CD1c-positive myeloid dendritic cell (primary cell): ENCODE results near the gene ATP2B2.

Experiments used
- DNase-seq: peaks from one replicate; pipeline ENCODE4 v3.0.0-alpha.2; 2016; ENCODE audit errors: extremely low spot score

The ATP2B2 gene

DNA sequence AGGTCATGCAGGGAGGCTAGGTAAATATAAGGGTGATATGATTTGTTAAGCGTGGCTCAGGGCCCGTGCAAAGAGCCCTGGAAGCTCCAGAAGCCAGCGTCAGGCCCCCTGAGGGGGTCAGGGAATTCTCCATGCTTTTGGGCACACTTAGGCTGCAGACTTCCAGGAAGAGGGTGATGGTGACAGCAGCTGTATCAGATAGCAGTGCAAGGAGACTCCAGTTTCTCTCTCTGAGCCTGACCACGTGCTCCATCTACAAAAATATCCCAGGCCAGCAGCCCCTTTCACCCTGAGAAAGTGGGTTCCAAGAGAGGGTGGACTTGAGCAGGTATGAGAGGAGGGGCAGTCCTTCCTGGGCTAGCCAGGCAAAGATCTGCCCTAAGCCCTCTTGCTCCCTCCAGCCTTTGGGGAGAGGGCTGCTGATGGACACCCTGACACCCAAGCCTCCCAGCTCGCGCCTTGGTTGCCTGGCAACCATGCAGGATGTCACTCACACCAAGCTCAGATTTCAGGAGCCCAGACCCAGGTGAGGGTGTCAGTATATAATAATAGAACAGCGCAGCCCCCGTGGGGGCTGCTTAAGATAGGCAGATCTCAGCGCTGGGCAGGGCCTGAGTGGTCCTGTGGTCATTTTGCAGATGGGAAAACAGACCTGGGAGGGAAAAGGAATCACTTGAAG lies 35.8 kb downstream of the ATP2B2 start:
- DNase-seq, result no peak

DNA sequence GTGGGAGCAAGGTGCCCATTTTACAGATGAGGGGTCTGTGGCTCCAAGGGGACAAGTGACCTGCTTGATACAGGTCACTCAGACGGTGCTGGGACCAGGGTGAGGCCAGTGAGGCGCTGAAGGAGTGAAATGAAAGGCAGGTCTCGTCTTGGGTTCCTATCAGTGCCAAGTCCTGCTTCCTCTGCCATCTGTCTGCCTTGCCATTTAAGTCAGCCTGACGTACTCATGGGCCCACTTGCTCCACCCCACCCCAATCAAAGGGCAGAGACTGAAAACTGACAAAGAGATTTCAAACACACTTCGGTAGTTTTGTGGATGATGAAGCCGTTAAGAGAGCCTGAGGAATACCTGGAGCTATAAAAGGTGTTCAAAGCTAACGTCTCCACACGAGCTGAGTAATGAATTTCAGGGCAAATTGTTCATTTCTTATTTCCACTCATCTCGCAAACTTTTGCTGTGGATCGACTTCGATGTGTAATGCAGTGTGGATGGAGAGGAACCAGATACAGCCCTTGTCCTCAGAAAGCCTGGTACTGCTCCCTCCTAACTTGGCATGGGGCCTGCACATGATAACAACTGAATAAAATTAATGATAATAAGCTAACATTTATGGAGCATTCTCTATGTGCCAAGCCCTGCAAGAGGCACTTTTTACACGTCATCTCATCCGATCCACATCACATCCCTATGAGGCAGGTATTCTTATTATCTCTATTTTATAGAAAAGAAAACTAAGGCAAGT lies 36.6 kb downstream of the ATP2B2 start:
- no peak for DNase-seq

DNA sequence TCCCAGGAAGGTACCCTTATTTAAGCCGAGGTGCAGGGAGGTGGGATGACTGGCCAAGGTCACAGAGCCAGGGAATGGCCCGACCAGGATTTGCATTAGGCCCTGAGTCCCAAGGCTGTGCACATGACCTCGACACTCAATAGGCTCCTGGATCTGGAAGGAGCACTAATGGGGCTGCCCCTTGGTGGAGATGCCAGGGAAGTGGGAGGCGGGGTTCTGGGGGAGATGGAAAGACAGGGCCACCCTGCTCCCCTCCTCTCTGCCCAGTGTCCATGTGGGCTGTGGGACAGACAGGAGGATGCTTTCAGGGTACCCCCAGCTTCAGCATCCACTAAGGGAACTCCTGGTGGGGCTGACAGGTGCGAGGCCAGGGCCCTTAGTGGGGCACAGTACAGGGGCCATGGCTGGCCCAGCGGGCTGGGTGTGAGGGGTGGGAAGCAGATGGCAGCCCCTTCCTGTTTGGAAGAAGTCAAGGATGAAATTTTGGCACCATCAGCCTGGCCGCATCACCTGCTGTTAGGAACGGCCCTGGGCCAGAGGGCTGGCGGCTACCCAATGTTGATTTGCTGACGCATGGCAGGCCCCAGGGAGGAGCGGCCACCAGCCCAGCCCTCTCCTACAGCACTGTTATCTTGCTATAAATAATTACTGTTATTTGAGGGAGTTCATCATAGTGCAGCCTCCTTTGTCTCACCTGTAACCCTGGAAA lies 37.3 kb downstream of the ATP2B2 start:
- DNase-seq, result no peak

DNA sequence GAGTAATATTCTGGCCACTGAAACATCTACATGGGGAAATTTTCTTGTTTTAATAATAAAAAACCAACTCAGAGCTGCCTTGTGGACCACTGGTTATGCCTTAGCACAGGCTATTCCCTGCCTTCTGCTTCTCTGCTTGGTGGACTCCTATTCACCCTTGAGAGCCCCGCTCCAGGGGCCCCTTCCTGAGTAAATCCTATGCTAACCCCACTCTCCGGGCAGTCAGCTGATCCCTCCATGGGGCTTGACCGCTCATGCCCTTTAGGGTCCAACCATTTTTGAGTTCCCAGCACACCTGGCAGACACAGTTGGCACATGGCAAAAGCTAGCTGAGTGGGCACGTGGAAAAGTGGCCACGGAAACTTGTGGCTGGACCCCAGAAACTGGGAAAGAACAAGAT lies 38.2 kb downstream of the ATP2B2 start:
- DNase-seq, result no peak

GRCh38 chr3:10466186-10466585 lies 39.2 kb downstream of the ATP2B2 start:
- no peak for DNase-seq

DNA sequence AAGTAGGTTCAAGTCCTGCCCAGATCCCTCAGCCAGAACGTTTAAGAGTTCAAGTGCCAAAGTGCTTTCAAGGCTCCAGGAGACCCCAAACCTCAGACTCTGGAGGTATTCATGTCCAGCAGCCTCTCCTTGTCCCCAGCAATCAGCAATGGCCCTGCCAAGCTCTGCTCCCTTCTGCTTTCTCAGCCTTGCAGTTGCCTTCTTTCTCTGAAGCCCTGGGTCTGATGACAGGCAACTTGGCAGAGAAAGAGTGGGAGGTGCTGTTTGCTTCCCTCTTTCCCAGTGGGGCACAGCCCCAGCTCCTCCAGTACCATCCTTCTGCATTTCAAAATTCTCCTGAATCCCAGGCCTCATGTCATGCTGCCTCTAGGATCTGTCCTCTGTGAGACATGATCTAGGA lies 40.2 kb downstream of the ATP2B2 start:
- no peak for DNase-seq

DNA sequence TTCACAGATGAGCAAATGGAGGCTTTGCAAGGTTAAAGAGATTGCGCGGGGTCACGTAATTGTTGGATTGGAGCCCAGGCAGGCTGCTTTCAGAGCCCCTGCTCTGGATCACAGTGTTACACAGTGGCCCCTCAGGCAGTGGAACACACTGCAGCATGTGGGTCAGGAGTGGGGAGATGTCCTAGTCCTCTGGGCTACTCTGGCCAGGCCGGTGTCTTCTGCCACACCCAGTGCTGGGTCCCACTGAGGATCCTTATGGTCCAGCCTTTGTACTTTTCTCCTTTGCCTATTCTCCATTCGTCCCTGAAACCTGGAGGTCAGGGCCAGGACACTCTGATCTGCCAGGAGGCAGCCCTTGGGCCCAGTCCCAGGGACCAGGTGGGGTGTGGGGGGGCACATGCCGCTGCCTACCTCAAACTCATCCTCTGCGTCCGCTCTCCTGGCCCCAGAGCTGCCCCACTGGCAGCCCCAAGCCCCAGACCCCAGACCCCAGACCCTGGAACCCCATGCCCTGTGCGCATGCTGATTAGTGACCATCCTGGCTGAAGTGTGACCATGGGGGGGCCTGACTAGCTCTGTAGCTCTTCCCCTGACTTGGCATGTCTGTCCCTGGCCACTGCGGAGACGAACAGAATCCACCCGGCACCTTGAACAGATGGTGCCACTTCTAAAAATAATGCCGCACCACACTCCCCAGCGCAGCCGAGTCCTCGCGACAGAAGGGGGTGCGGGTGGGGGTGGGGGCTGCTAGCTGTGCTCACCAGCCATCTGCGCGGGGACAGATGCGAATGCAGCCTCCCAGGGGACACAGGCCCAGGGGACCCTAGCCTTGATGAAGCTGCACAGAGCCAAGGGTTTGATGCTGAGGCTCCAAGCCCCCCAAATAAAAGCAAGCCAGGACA lies 41.6 kb downstream of the ATP2B2 start:
- DNase-seq, result no peak

GRCh38 chr3:10462641-10463532 lies 42.5 kb downstream of the ATP2B2 start:
- no peak for DNase-seq

DNA sequence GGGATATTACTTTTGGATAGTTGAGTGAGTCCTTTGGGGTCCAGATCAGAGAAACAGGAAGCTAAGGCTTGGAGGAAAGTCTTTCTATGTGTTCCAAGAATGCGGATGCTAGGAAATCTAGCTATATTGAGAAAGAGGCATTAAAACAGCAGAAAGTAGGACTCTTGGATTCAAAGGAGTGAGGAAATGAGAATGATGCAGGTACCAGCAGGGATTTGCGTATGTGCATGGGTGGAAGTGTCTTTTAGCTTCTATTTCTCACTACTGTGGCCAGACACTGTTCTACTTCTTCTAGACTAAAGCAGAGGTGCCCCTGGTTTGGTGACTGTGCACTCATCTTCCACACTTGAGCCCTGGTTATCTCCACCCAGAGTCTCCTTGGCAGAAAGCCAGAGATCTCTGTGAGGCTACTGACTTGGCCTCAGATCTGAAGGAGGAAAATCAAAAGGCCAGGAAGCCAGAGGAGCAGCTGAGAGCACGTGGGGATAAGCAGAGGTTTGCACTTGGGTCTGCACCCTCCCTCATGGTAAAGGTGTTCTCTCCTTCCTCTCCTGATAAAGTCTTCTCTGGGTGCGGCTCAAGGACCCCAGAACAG lies 44.3 kb downstream of the ATP2B2 start:
- no peak for DNase-seq

DNA sequence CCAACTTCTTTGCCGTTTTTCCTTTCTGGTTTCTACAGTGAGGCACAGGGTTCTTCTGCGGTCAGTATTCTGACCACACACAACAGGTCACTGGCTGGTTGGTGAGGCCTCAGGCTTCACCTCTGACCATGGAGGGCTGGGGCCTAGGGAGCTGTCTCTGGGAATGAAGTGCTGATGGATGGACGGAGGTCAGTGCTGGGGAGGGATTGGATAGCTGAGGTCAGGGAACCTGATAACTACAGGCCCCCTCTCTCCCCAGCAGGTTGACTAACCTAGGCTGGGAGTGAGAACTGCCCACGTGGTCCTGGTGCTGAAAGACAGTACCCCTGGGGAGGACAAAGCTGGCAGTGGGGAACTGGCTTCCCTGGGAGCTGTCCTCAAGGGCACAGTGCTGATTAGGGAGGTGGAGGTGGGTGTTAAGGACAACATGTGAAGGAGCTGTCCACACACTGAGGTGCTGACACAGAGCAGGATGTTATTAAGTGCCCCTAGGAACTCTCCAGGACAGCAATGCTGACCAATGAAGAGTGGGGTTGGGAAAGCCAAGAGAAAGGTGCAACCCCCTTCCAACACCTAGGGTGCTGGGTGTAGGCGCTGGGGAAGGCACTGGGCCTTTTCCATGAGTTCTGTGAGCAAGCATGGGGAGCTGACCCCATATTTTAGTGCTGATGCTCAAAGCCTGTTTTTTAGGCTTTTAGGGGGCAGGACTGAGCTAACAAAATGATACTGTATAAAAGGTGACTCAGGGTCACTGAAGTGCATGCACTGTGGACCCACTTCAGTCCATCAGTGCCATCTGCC lies 45.2 kb downstream of the ATP2B2 start:
- DNase-seq, result peak; percentile 73

GRCh38 chr3:10457560-10457959 lies 47.8 kb downstream of the ATP2B2 start:
- DNase-seq, result peak; percentile 8

DNA sequence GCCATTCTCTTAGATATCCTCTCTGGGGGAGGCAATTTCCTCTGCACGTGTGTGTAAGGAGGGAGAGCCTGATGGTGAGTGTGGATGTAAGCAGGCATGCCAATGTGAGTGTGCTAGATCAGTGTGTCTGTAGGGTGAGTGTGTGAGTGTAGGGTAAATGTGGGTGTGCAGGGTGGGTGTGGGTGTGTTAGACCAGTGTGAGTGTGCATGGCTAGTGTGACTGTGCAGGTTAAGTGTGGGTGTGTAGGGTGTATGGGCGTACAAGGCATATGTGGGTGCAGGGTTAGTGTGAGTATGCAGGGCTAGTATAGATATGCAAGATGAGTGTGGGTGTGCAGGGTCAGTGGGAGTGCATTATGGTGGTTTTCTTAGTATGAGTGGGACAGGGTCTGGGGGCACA lies 48.4 kb downstream of the ATP2B2 start:
- DNase-seq, result no peak

- DNase-seq, result no peak
These were observed 49.9 kb downstream of the ATP2B2 start for GRCh38 chr3:10455545-10455914.

DNA sequence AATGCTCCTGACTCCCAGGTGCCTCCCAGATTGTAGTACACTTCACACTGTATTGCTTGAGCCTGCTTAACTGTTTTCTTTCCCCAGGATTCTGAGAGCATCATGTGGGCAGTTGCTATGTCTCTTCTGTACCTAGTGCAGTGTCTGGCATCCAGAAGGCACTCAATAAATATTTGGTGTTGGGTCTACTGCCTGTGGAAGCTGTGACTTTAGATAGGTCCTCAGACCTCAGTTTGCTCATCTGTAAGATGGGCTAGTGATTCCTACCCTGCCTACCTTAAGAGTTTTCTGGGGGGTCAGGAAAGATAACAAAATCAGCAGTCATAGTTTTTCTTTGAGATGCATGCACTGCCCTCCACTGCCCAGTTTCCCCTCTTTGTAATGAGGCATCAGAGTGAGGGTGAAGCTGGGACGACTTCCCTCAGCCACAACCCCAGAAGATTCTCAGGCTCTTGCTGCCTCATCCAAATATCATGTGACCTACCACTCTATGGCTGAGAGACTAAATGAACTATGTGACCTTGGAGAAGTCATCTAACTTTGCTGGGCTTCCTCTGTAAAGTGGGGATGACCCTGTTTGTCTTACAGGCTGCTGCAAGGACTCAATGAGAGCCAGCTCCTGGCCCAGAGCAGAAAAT lies 50.4 kb downstream of the ATP2B2 start:
- no peak for DNase-seq

GRCh38 chr3:10453431-10454163 lies 51.8 kb downstream of the ATP2B2 start:
- DNase-seq, result no peak

- no peak for DNase-seq
These were observed 54.6 kb downstream of the ATP2B2 start for GRCh38 chr3:10450494-10451440.

GRCh38 chr3:10449436-10449835 lies 56.0 kb downstream of the ATP2B2 start:
- DNase-seq, result no peak
